AG09319 (cell line): ENCODE results near the gene SSR3.
"Not testable (repeated sequence)": the region's sequence is repeated elsewhere in the genome, so short reads cannot be mapped to it uniquely, and the experiment has no call there.

Experiments
- DNase-seq: peaks from one replicate; pipeline ENCODE4 v3.0.0-alpha.2; 2010; ENCODE audit warnings: low read depth; ENCODE audit errors: extremely low read depth
- CTCF ChIP-seq: IDR thresholded peaks from 2 replicates; pipeline ENCODE4 v1.5.1; 2011; ENCODE audit warnings: low read depth, mild to moderate bottlenecking, inconsistent platforms, low read length, moderate library complexity

SSR3 gene

GRCh38 chr3:156576051-156576450 is 21.1 kb upstream of the SSR3 start:
- no peak for TF ChIP-seq CTCF
- no peak for DNase-seq

- no peak for TF ChIP-seq CTCF
- no peak for DNase-seq
Measured at GRCh38 chr3:156575641-156576040, 20.7 kb upstream of the SSR3 start.

- DNase-seq, result not testable (repeated sequence)
Measured at GRCh38 chr3:156569881-156570280, 15.0 kb upstream of the SSR3 start.

GRCh38 chr3:156569016-156569415 is 14.1 kb upstream of the SSR3 start:
- not testable (repeated sequence) for DNase-seq

GRCh38 chr3:156563900-156564682 is 9.2 kb upstream of the SSR3 start:
- no peak for DNase-seq
- TF ChIP-seq CTCF, result no peak

GRCh38 chr3:156562486-156562885 is 7.6 kb upstream of the SSR3 start:
- not testable (repeated sequence) for DNase-seq

GRCh38 chr3:156561533-156561932 is 6.6 kb upstream of the SSR3 start:
- no peak for TF ChIP-seq CTCF
- DNase-seq, result no peak

- no peak for DNase-seq
- no peak for TF ChIP-seq CTCF
Measured at GRCh38 chr3:156559321-156559720, 4.4 kb upstream of the SSR3 start.

- no peak for TF ChIP-seq CTCF
- no peak for DNase-seq
Measured at GRCh38 chr3:156558389-156558788, 3.5 kb upstream of the SSR3 start.
